HL-60 (cell line): Measurements from ENCODE around the gene TPPP.

Experiments used
- DNase-seq, 2 experiments: peaks; one replicate each; pipeline ENCODE4 v3.0.0-alpha.2; 2010 to 2020; ENCODE audit warnings: low read depth in 1 of 2, low spot score in 1 of 2
- H3K27ac ChIP-seq: fragments of 250-450 bp; sonication (Bioruptor Pico); replicated peaks from 2 replicates; pipeline ENCODE4 v1.5.1; 2020; ENCODE audit warnings: mild to moderate bottlenecking, moderate library complexity
- H3K27me3 ChIP-seq: fragments of 250-450 bp; sonication (Bioruptor Pico); 2 replicates; pipeline ENCODE4 v1.5.1; 2021; ENCODE audit warnings: mild to moderate bottlenecking, moderate library complexity; ENCODE audit not compliant: insufficient read depth, poor library complexity, severe bottlenecking
- H3K4me3 ChIP-seq: replicated peaks from 2 replicates; pipeline ENCODE4 v1.5.1; 2011; ENCODE audit warnings: mild to moderate bottlenecking, control low read depth, low read length; ENCODE audit not compliant: insufficient read depth
- GABPA ChIP-seq: IDR thresholded peaks from 2 replicates; pipeline ENCODE4 v1.6.1; 2012; ENCODE audit warnings: low read depth
- POLR2AphosphoS5 ChIP-seq: IDR thresholded peaks from 2 replicates; pipeline ENCODE4 v1.6.1; 2012; ENCODE audit warnings: low read depth
- SPI1 ChIP-seq: IDR thresholded peaks from 2 replicates; pipeline ENCODE4 v1.6.1; 2012; ENCODE audit warnings: low read depth, mild to moderate bottlenecking, borderline replicate concordance
- TF ChIP-seq, protein P1 (sequence below): IDR thresholded peaks from 2 replicates; pipeline ENCODE4 v1.6.1; 2012; ENCODE audit warnings: low read depth; ENCODE audit not compliant: insufficient replicate concordance
- TF ChIP-seq, protein P2 (sequence below): IDR thresholded peaks from one replicate; pipeline ENCODE4 v1.5.1; 2011; ENCODE audit warnings: low read length, control low read depth, inconsistent platforms; ENCODE audit not compliant: insufficient read depth

The TPPP gene

DNA sequence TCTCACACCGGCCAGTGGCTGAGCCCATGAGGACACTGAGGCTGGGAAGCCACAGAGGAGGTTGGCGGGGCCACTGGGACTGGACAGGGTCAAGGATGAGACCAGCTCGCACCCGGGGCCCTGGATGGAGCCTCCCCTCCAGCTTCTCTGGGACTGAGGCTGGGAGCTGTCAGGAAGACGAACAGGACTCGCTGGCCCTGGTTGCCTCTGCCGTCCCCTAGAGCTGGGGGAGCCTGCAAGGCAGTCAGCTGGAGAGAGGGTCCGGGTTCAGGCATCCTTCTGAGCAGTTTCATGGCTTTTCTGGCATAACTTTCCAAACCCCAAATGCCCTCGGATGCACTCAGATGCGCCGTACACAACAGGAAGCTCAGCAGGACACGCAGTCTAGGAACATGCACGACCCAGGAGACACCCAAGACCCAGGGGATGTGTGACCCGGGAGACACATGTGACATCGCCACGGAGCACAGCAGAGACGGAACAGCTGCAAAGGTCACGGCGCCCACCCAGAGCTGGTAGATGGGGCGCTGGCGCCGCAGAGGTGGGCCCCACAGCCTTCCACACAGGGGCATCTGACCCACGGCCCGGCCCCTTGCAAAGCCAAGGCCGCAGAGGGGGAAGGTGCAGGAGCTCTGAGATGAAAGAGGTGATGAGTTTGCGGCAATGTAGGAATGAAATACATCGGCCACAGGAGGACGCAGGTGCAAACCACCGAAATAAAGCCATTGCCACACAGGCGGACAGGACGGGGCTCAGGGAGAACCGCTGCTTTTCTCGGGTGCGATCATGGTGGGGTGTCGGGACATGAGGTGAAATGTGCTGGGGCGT, 17.1 kb downstream of the TPPP start:
- H3K27me3 ChIP-seq = peaks cover 20% of the 10 kb centered on the region
- TF ChIP-seq GABPA = no peak
- no peak; the same call in none of the 2 replicates for TF ChIP-seq POLR2AphosphoS5
- TF ChIP-seq, protein P1, sequence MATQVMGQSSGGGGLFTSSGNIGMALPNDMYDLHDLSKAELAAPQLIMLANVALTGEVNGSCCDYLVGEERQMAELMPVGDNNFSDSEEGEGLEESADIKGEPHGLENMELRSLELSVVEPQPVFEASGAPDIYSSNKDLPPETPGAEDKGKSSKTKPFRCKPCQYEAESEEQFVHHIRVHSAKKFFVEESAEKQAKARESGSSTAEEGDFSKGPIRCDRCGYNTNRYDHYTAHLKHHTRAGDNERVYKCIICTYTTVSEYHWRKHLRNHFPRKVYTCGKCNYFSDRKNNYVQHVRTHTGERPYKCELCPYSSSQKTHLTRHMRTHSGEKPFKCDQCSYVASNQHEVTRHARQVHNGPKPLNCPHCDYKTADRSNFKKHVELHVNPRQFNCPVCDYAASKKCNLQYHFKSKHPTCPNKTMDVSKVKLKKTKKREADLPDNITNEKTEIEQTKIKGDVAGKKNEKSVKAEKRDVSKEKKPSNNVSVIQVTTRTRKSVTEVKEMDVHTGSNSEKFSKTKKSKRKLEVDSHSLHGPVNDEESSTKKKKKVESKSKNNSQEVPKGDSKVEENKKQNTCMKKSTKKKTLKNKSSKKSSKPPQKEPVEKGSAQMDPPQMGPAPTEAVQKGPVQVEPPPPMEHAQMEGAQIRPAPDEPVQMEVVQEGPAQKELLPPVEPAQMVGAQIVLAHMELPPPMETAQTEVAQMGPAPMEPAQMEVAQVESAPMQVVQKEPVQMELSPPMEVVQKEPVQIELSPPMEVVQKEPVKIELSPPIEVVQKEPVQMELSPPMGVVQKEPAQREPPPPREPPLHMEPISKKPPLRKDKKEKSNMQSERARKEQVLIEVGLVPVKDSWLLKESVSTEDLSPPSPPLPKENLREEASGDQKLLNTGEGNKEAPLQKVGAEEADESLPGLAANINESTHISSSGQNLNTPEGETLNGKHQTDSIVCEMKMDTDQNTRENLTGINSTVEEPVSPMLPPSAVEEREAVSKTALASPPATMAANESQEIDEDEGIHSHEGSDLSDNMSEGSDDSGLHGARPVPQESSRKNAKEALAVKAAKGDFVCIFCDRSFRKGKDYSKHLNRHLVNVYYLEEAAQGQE = no peak
- TF ChIP-seq SPI1 = no peak
- TF ChIP-seq, protein P2, sequence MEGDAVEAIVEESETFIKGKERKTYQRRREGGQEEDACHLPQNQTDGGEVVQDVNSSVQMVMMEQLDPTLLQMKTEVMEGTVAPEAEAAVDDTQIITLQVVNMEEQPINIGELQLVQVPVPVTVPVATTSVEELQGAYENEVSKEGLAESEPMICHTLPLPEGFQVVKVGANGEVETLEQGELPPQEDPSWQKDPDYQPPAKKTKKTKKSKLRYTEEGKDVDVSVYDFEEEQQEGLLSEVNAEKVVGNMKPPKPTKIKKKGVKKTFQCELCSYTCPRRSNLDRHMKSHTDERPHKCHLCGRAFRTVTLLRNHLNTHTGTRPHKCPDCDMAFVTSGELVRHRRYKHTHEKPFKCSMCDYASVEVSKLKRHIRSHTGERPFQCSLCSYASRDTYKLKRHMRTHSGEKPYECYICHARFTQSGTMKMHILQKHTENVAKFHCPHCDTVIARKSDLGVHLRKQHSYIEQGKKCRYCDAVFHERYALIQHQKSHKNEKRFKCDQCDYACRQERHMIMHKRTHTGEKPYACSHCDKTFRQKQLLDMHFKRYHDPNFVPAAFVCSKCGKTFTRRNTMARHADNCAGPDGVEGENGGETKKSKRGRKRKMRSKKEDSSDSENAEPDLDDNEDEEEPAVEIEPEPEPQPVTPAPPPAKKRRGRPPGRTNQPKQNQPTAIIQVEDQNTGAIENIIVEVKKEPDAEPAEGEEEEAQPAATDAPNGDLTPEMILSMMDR = no peak
- no peak for DNase-seq

DNA sequence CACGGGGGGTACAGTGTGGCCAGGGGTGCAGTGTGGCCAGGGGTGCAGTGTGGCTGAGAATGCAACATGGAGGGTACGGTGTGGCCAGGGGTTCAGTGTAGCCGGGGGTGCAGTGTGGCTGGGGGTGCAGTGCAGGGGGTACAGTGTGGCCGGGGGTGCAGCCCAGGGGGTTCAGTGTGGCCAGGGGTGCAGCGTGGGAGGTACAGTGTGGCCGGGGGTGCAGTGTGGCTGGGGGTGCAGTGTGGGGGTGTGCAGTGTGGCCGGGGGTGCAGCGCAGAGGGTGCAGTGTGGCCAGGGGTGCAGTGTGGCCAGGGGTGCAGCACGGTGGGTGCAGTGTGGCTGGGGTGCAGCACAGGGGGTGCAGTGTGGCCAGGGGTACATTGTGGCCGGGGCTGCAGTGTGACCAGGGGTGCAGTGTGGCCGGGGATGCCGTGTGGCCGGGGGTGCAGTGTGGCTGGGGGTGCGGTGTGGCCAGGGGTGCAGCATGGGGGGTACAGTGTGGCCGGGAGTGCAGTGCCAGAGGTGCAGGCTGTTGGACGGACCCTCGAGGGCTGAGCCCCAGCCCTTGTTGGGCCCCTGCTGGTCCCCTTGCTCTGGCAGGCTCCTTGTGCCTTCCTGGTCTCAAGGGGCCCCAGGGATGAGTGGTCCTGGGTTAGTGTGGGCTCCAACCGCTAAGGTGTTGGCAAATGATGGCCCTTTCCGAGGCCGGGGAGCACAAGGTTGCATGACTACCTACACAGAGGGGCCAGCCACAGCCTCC, 17.9 kb downstream of the TPPP start:
- H3K4me3 ChIP-seq = no peak overlapping the region
- H3K27ac ChIP-seq = no peak overlapping the region
- peaks cover 20% of the 10 kb centered on the region for H3K27me3 ChIP-seq
- DNase-seq = no peak
- TF ChIP-seq POLR2AphosphoS5 (no peak), GABPA (no peak), SPI1 (no peak)
- TF ChIP-seq, protein P2 = no peak
- TF ChIP-seq, protein P1 = no peak

More for the DNA sequence above, 17.1 kb downstream of the TPPP start:
- H3K27ac ChIP-seq = no peak overlapping the region
- no peak overlapping the region for H3K4me3 ChIP-seq

DNA sequence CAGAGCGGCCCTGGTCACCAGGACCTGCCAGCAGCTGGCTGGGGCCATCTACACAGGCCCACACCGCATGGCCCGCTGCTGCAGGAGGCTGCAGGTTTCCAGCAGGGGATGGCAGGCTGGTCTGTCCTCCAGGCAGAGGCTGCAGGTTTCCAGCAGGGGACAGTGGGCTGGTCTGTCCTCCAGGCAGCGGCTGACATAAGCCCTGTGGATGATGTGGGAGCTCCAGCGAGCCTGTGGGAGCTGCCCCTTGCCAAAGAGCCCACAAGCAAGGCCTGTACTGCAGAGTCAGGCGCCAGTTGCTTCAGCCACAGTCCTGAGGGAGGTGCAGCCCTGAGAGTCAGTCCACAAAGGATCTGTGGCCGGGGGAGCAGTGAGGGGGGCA, 18.5 kb downstream of the TPPP start:
- Histone ChIP-seq H3K27me3 (peaks cover 20% of the 10 kb centered on the region), H3K27ac (no peak overlapping the region), H3K4me3 (no peak overlapping the region)
- TF ChIP-seq GABPA (no peak), POLR2AphosphoS5 (peak; percentile 40; the same call in 1 of the 2 replicates), SPI1 (no peak)
- TF ChIP-seq, protein P1 = no peak
- TF ChIP-seq, protein P2 = no peak
- DNase-seq = no peak
